NT2/D1 (cell line): Measurements from ENCODE around the gene CCDC91.
"Not testable (repeated sequence)": the region's sequence is repeated elsewhere in the genome, so short reads cannot be mapped to it uniquely, and the experiment has no call there.

Experiments
- YY1 ChIP-seq: IDR thresholded peaks from 2 replicates; pipeline ENCODE4 v1.6.1; 2011; ENCODE audit not compliant: insufficient read length, insufficient read depth
- ZNF274 ChIP-seq: IDR thresholded peaks from 2 replicates; pipeline ENCODE4 v1.6.1; 2011; ENCODE audit warnings: mild to moderate bottlenecking, low read depth, low read length

DNA sequence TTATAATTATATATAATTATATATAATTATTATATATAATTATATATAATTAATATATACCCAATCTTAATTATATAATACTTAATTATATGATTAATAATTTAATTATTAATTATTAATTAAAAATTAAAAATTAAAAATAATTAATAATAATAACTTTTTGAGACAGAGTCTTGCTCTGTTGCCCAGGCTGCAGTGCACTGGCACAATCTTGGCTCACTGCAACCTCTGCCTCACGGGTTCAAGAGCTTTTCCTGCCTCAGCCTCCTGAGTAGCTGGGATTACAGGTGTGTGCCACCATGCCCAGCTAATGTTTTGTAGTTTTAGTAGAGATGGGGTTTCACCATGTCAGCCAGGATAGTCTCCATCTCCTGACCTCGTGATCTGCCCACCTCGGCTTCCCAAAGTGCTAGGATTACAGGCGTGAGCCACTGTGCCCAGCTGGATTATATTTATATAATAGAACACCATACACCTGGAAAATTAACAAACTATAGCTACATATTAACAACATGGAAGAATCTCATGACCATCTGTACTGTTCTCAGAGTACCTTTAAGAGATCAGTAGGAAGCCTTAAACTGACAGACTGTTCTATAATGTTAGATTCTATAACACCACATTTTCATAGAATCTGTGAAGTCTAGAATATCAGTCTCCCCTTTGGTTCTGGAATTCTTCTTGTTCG is 77.8 kb downstream of the CCDC91 start:
- not testable (repeated sequence) for TF ChIP-seq YY1, ZNF274
